Activated T-cell treated with anti-CD3 and anti-CD28 coated beads, Interleukin-2, amount 50 U/mL, for 48 hours (primary cell): ENCODE results near the gene ZBTB45.
A peak's percentile ranks its signal among the peaks of the same experiment; 100 is the strongest.
"Not testable (repeated sequence)": the region's sequence is repeated elsewhere in the genome, so short reads cannot be mapped to it uniquely, and the experiment has no call there.

Source experiments
- DNase-seq, 2 experiments: peaks; one replicate each; pipeline ENCODE4 v3.0.0-alpha.2; 2020

Gene ZBTB45

GRCh38 chr19:58509731-58510083 lies 9.9 kb downstream of the ZBTB45 start:
- DNase-seq, result no peak

- not testable (repeated sequence) for DNase-seq
These were observed 11.9 kb downstream of the ZBTB45 start for GRCh38 chr19:58507602-58508223.

DNA sequence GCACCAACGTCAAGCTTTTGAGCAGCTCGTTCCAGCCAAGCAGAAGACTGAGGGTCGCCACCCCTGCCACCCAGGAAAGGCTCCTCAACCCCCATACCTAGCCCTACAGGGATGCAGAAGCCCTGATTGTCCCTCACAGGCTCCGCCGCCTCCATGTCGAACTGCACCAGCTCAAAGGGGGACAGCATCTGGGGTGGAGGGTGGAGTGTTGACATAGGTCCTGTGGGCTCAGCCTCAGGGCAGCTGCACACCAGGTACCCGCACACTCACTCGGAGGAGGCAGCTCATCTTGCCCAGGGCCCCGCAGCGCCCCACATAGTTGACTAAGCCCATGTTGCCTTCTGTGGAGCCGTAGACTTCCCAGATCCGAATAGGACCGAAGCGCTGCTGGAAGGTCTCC lies 19.4 kb downstream of the ZBTB45 start:
- DNase-seq, result no peak

- peak; percentile 99 to 100 for DNase-seq
These were observed 20.3 kb downstream of the ZBTB45 start for GRCh38 chr19:58499021-58499927.

- no peak for DNase-seq
These were observed 21.1 kb downstream of the ZBTB45 start for GRCh38 chr19:58498316-58499020.

DNA sequence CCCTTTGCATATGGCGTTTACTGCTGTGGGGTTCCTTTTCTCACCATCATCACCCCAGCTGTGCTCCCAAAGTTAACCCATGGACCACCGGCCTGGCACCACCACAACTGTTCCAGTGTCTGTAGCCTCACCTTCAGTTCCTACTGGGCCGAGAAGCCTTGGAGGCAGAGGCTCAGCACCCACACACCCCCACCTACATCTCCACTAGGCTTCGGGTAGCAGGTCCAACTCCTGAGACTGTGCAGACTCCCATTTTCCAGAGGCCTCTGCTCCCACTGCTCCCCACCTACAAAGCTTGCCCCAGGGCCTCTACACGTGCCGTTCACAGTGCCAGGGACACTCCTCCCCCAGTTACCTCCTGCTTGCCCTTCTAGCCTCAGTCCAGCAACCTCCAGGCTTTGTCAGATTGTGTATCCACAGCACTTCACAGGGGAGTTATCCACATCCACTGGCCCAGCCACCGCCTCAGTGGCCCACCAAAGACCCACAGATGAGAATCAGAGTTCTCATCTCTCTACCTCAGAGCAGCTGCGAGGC lies 21.9 kb downstream of the ZBTB45 start:
- no peak for DNase-seq

DNA sequence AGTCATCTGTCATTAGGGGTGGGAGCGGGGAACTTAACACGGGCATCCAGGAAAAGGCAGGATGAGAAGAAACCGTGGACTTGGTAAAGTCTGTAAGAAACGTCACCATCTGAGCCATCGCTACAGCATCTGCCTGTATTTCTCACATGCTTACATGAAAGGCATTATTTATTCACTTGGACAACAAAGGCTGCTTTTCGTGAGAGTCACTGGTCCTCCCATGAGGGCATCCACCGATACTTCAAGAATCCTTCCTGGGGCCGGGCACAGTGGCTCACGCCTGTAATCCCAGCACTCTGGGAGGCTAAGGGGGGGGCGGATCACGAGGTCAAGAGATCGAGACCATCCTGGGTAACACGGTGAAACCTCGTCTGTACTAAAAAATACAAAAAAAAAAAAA lies 27.3 kb downstream of the ZBTB45 start:
- DNase-seq, result no peak

DNA sequence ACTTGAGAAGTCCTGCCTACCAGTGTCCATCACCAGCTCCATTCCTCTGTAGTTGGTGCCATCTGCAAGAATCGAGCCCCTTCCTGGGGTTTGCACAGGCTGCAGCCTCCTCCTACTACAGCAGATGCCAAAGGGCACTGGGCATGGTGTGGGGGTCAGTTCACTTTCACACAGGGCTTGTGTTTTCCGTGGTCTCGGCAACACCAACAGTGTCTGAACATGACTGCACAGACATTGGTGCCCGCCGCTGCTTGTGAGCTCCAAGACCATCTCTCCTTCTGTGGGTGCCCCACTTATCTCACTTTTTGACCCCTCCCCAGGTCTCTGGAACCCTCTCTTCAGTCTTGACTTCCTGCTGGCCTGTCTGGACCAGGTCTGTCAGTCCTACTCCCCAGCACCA lies 28.2 kb downstream of the ZBTB45 start:
- DNase-seq, result no peak

GRCh38 chr19:58484349-58484748 lies 35.3 kb downstream of the ZBTB45 start:
- DNase-seq, result not testable (repeated sequence)

DNA sequence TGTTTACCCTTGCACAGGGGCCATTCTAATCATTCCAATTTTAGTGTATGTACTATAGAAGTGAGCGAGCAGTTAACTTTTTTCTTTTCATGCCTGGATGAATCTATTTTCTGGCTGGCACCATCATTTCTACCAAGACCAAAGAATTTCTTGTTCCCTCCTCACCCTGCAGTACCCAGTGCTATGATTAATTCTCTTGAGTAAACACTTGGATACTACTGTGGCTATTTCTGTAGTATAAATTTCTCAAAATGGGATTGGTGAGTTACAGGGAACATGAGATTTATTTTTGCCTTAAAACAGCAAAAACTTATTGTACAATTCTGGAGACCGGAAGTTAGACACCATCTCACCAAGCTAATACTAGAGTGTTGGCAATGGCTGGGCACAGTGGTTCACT lies 35.8 kb downstream of the ZBTB45 start:
- no peak for DNase-seq

DNA sequence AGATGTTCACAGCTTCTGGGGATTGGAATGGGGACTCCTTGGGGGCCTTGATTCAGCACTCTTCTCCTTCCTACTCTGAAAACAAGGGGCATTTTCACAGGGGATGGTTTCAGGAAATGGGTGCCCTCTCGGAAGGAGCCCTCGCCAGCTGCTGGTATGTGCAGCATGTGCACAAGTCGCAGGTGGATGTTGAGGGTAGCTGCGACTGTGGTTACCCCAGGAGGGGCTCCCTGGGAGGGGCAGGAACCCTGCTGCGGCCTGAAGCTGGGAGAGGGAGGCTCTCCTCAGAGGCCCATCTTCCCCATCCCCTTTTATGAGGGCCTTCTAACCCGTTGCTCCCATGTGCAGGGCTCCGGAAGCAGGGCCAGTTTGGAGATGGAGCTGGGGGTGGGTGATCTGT lies 37.2 kb downstream of the ZBTB45 start:
- no peak for DNase-seq

GRCh38 chr19:58480831-58481230 lies 38.8 kb downstream of the ZBTB45 start:
- no peak for DNase-seq

DNA sequence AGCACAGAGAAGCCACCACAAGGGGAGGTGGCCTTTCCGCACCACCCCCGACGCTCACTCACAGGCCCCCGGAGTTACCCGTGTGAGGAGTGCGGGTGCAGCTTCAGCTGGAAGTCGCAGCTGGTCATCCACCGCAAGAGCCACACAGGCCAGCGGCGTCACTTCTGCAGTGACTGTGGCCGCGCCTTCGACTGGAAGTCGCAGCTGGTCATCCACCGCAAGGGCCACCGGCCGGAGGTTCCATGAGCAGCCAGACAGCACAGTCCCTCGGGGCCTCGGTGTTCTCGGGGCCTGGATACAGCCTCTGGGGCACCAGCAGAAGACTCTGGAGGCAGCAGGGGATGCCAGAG lies 39.2 kb downstream of the ZBTB45 start:
- no peak for DNase-seq

GRCh38 chr19:58479736-58480480 lies 39.7 kb downstream of the ZBTB45 start:
- no peak for DNase-seq

DNA sequence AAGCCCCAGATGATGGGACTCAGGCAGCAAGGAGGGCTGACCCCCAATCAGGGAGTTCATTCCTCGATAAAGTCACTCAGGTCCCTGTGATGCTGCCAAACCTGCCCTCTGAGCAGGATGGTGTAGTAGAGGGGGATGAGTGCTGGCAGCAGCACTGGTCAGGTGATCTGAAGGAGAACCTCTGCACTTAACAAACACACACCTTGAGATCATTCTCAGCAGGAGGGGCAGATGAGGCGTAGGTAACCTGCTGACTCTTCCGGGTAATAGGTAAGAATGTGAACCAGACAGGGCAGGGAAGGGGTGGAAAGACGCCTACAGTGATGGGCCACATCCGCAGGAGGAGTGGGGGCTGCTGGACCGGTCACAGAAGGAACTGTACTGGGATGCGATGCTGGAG lies 40.3 kb downstream of the ZBTB45 start:
- DNase-seq, result no peak

GRCh38 chr19:58477871-58478270 lies 41.7 kb downstream of the ZBTB45 start:
- no peak for DNase-seq

GRCh38 chr19:58477130-58477529 lies 42.5 kb downstream of the ZBTB45 start:
- DNase-seq, result no peak

- DNase-seq, result peak; percentile 39 to 41
These were observed 43.1 kb downstream of the ZBTB45 start for GRCh38 chr19:58476498-58477015.

- peak; percentile 96 to 97 for DNase-seq
These were observed 43.7 kb downstream of the ZBTB45 start, which contains the start of gene ZNF446 for GRCh38 chr19:58475714-58476497. TSS of gene ZNF446 (plus strand) at chr19:58476352. CDS start at chr19:58477219, 867 bp downstream.

- DNase-seq, result no peak
These were observed 44.5 kb downstream of the ZBTB45 start for GRCh38 chr19:58474997-58475713.
